IMR-90 (cell line): ENCODE measurements around the gene TWSG1. TPM values are rescaled to one million over a fixed set of nuclear protein-coding genes. Genes with fewer than 3 reads are reported as not detected.
"Not testable (repeated sequence)": the region's sequence is repeated elsewhere in the genome, so short reads cannot be mapped to it uniquely, and the experiment has no call there.

ENCODE experiments used
- ATAC-seq: fragments of 200-7000 bp; cut with Tn5 transposase; 2 replicates; pipeline ENCODE4 v1.9.1; 2020; ENCODE audit warnings: low read depth, mild to moderate bottlenecking, moderate library complexity
- BruUV-seq: library from RNA; stranded (reverse); fragments of 400-500 nt; replicated peaks from 2 replicates; lab custom pipeline; 2021; lab: Mats Ljungman, UMichigan
- CTCF ChIA-PET: fragments of 300-600 bp; formaldehyde crosslinking; extraction: SDS; loops from one replicate; lab custom pipeline; 2021; ENCODE audit warnings: antibody characterized with exemption; lab: Yijun Ruan, JAX
- POLR2A ChIA-PET: fragments of 300-600 bp; sonication (Branson Sonifier 250); formaldehyde crosslinking; loops from one replicate; lab custom pipeline; 2022; ENCODE audit warnings: antibody characterized with exemption; ENCODE audit not compliant: unreplicated experiment; lab: Charles Lee
- DNase-seq: peaks from one replicate; pipeline ENCODE4 v3.0.0; 2013
- H2AFZ ChIP-seq: replicated peaks from 2 replicates; pipeline ENCODE3; 2013; ENCODE audit warnings: low read length, mild to moderate bottlenecking; ENCODE audit not compliant: poor library complexity
- H2AK5ac ChIP-seq: 2 replicates; pipeline ENCODE4 v1.6.1; 2013; ENCODE audit warnings: low read depth, low read length, inconsistent platforms
- H2AK9ac ChIP-seq: replicated peaks from 2 replicates; pipeline ENCODE3; 2013; ENCODE audit warnings: mild to moderate bottlenecking, low read depth, low read length, moderate library complexity; ENCODE audit not compliant: poor library complexity
- H2BK120ac ChIP-seq: 2 replicates; pipeline ENCODE4 v1.6.1; 2013; ENCODE audit warnings: low read depth, low read length, inconsistent platforms
- H2BK15ac ChIP-seq: 3 replicates; pipeline ENCODE4 v1.6.1; 2013; ENCODE audit warnings: low read depth, low read length, inconsistent platforms
- H2BK20ac ChIP-seq: 2 replicates; pipeline ENCODE4 v1.6.1; 2013; ENCODE audit warnings: low read depth, mild to moderate bottlenecking, inconsistent platforms, low read length, moderate library complexity
- H2BK5ac ChIP-seq: 2 replicates; pipeline ENCODE4 v1.6.1; 2013; ENCODE audit warnings: mild to moderate bottlenecking, low read depth, low read length, inconsistent platforms; ENCODE audit not compliant: poor library complexity, severe bottlenecking
- H3K14ac ChIP-seq: replicated peaks from 2 replicates; pipeline ENCODE4 v1.6.1; 2013; ENCODE audit warnings: low read depth, low read length, inconsistent platforms
- H3K18ac ChIP-seq: 2 replicates; pipeline ENCODE4 v1.6.1; 2013; ENCODE audit warnings: low read depth, low read length, control low read depth
- H3K23ac ChIP-seq: 2 replicates; pipeline ENCODE4 v1.6.1; 2013; ENCODE audit warnings: low read depth, low read length, inconsistent platforms
- H3K27ac ChIP-seq: 2 replicates; pipeline ENCODE4 v1.5.1; 2013; ENCODE audit warnings: mild to moderate bottlenecking, control low read depth, low read length; ENCODE audit not compliant: insufficient read depth
- H3K27me3 ChIP-seq: 2 replicates; pipeline ENCODE4 v1.6.1; 2013; ENCODE audit warnings: low read length; ENCODE audit not compliant: control insufficient read depth, insufficient read depth
- H3K36me3 ChIP-seq: 2 replicates; pipeline ENCODE4 v1.6.1; 2013; ENCODE audit warnings: low read length, mixed read lengths; ENCODE audit not compliant: control insufficient read depth, insufficient read depth
- H3K4ac ChIP-seq: 2 replicates; pipeline ENCODE4 v1.6.1; 2013; ENCODE audit warnings: low read depth, low read length, inconsistent platforms
- H3K4me1 ChIP-seq: 2 replicates; pipeline ENCODE4 v1.6.1; 2013; ENCODE audit warnings: low read length, mixed read lengths; ENCODE audit not compliant: control insufficient read depth, insufficient read depth
- H3K4me2 ChIP-seq: 2 replicates; pipeline ENCODE4 v1.6.1; 2013; ENCODE audit warnings: low read depth, mild to moderate bottlenecking, control low read depth, low read length, moderate library complexity
- H3K4me3 ChIP-seq: 2 replicates; pipeline ENCODE4 v1.5.1; 2013; ENCODE audit warnings: low read depth, mild to moderate bottlenecking, control low read depth, low read length, moderate library complexity; ENCODE audit not compliant: insufficient read depth
- H3K56ac ChIP-seq: 2 replicates; pipeline ENCODE4 v1.6.1; 2013; ENCODE audit warnings: low read length, inconsistent platforms; ENCODE audit not compliant: insufficient read depth; ENCODE audit errors: extremely low read depth
- H3K79me1 ChIP-seq, 2 experiments: 2 replicates each; pipeline ENCODE4 v1.6.1; 2013; ENCODE audit warnings: low read length in 2 of 2, inconsistent platforms in 1 of 2, low read depth in 1 of 2
- H3K9ac ChIP-seq: 2 replicates; pipeline ENCODE4 v1.6.1; 2013; ENCODE audit warnings: low read depth, low read length, control low read depth
- H3K9me1 ChIP-seq: 2 replicates; pipeline ENCODE4 v1.6.1; 2013; ENCODE audit warnings: low read length, inconsistent platforms; ENCODE audit not compliant: insufficient read depth
- H3K9me3 ChIP-seq: 2 replicates; pipeline ENCODE4 v1.6.1; 2013; ENCODE audit warnings: low read length; ENCODE audit not compliant: control insufficient read depth, insufficient read depth
- H4K20me1 ChIP-seq: 2 replicates; pipeline ENCODE4 v1.6.1; 2013; ENCODE audit warnings: low read length, inconsistent platforms; ENCODE audit not compliant: insufficient read depth
- H4K5ac ChIP-seq: 2 replicates; pipeline ENCODE4 v1.6.1; 2013; ENCODE audit warnings: mild to moderate bottlenecking, low read depth, low read length, control low read depth
- H4K8ac ChIP-seq, 2 experiments: 2 replicates each; pipeline ENCODE4 v1.6.1; 2013; ENCODE audit warnings: low read depth in 2 of 2, low read length in 2 of 2, control low read depth in 1 of 2, inconsistent platforms in 1 of 2
- H4K91ac ChIP-seq: 2 replicates; pipeline ENCODE4 v1.6.1; 2013; ENCODE audit warnings: low read depth, low read length, inconsistent platforms; ENCODE audit not compliant: insufficient read depth
- WGBS, 2 experiments: methylation state at CpG; one replicate each; pipeline versions ENCODE4 v1.1.5 to v1.1.7; 2013; ENCODE audit warnings: missing lambda C conversion rate in 2 of 2; ENCODE audit not compliant: insufficient read length in 1 of 2; ENCODE audit errors: extremely low coverage in 2 of 2; 5-methylcytosine and 5-hydroxymethylcytosine counted together
- dilution Hi-C: fragments of 300-500 bp; cut with HindIII; formaldehyde crosslinking; loops from one replicate; pipeline ENCODE4 v1.14.3; 2018; ENCODE audit warnings: low sequenced_read_pairs; ENCODE audit not compliant: unreplicated experiment
- in situ Hi-C: fragments of 300-500 bp; cut with MboI; formaldehyde crosslinking; loops from 3 replicates; pipeline ENCODE4 v1.14.3; 2019; ENCODE audit warnings: low sequenced_read_pairs, inconsistent platforms, mixed read lengths
- intact Hi-C: fragments of 100-400 bp; cut with micrococcal nuclease; formaldehyde crosslinking; loops from 2 replicates; pipeline ENCODE4 v1.10.0; 2022
- polyA plus RNA-seq, 3 experiments: library from polyadenylated mRNA; depleted of rRNA; stranded (reverse); fragments of >200 nt; gene quantifications; 2 replicates each; pipeline ENCODE4 v1.2.3, GENCODE V29; 2012; ENCODE audit warnings: low replicate concordance in 1 of 3
- total RNA-seq: library from RNA; depleted of rRNA; stranded (reverse); fragments of >200 nt; gene quantifications from 2 replicates; pipeline ENCODE4 v1.2.3, GENCODE V29; 2012

The TWSG1 gene
- total and polyA plus RNA-seq, 2 of the 4 experiments (the other 2 are of a cell fraction): 80.4 to 115 TPM

- Histone ChIP-seq H3K36me3 (peaks cover 19% of the 10 kb centered on the region), H3K79me1 (peaks cover 2 to 10% of the 10 kb centered on the region in 2 experiments; a peak in 3 of 4 replicates)
- H2BK15ac ChIP-seq, H4K5ac ChIP-seq, H3K4ac ChIP-seq, in situ Hi-C loops, ATAC-seq, H3K4me3 ChIP-seq, dilution Hi-C loops, H4K20me1 ChIP-seq, H3K23ac ChIP-seq, DNase-seq, H2AK9ac ChIP-seq, H2AK5ac ChIP-seq, H4K8ac ChIP-seq, H3K27ac ChIP-seq, H4K91ac ChIP-seq, H2BK20ac ChIP-seq, intact Hi-C loops, H3K14ac ChIP-seq, H3K18ac ChIP-seq, BruUV-seq, H2BK120ac ChIP-seq, H3K4me1 ChIP-seq, H3K4me2 ChIP-seq, H3K27me3 ChIP-seq, H3K9ac ChIP-seq, POLR2A ChIA-PET, H2AFZ ChIP-seq, H2BK5ac ChIP-seq, H3K9me1 ChIP-seq, H3K9me3 ChIP-seq, H3K56ac ChIP-seq: not testable (repeated sequence)
- CTCF ChIA-PET: interaction anchor here (1.0 kb wide), 1 partner anchor 107 kb away, joined by 3 read pairs; no protein-coding TSS in a partner anchor
- 98% methylated on average over 7 of the region's 10 CpGs; no CpG with 5 or more reads in 1 of the 2 experiments for WGBS, 2 experiments
Observed at GRCh38 chr18:9402358-9403007, 67.9 kb downstream of the TWSG1 start.
